GM23248 (cell line): ENCODE results near the gene SHISA6. TPM values are rescaled to one million over a fixed set of nuclear protein-coding genes. Genes with fewer than 3 reads are reported as not detected.

Experiments
- DNase-seq: peaks from one replicate; pipeline ENCODE4 v3.0.0-alpha.2; 2015
- H2AFZ ChIP-seq: fragments of 200-600 bp; sonication (generic); 2 replicates; pipeline ENCODE4 v1.6.1; 2016; ENCODE audit warnings: antibody characterized with exemption
- H3F3A ChIP-seq: fragments of 200-600 bp; sonication (generic); 2 replicates; pipeline ENCODE4 v1.6.1; 2016; ENCODE audit warnings: mild to moderate bottlenecking, antibody characterized with exemption, mixed run types; ENCODE audit not compliant: insufficient read depth
- H3K27ac ChIP-seq: fragments of 200-600 bp; sonication (generic); 2 replicates; pipeline ENCODE4 v1.5.1; 2016; ENCODE audit warnings: mild to moderate bottlenecking
- H3K27me3 ChIP-seq: fragments of 200-600 bp; sonication (generic); replicated peaks from 2 replicates; pipeline ENCODE4 v1.6.1; 2016; ENCODE audit warnings: mild to moderate bottlenecking; ENCODE audit not compliant: insufficient read depth
- H3K36me3 ChIP-seq: fragments of 200-600 bp; sonication (generic); 2 replicates; pipeline ENCODE4 v1.6.1; 2016; ENCODE audit warnings: low read depth, mild to moderate bottlenecking
- H3K4me1 ChIP-seq: fragments of 200-600 bp; sonication (generic); 2 replicates; pipeline ENCODE4 v1.6.1; 2016; ENCODE audit warnings: mild to moderate bottlenecking; ENCODE audit not compliant: insufficient read depth
- H3K4me2 ChIP-seq: fragments of 200-600 bp; sonication (generic); one replicate; pipeline ENCODE4 v1.6.1; 2016; ENCODE audit warnings: mild to moderate bottlenecking; ENCODE audit not compliant: unreplicated experiment
- H3K4me3 ChIP-seq: fragments of 200-600 bp; sonication (generic); 2 replicates; pipeline ENCODE4 v1.5.1; 2016; ENCODE audit warnings: mild to moderate bottlenecking
- H3K79me2 ChIP-seq: fragments of 200-600 bp; sonication (generic); 2 replicates; pipeline ENCODE4 v1.6.1; 2016; ENCODE audit warnings: mild to moderate bottlenecking; ENCODE audit not compliant: insufficient read depth
- H3K9ac ChIP-seq: fragments of 200-600 bp; sonication (generic); 2 replicates; pipeline ENCODE4 v1.6.1; 2016; ENCODE audit warnings: mild to moderate bottlenecking
- H3K9me2 ChIP-seq: fragments of 200-600 bp; sonication (generic); 2 replicates; pipeline ENCODE4 v1.6.1; 2016; ENCODE audit warnings: mixed run types, mild to moderate bottlenecking, moderate library complexity; ENCODE audit not compliant: insufficient read depth
- H3K9me3 ChIP-seq: fragments of 200-600 bp; sonication (generic); one replicate; pipeline ENCODE4 v1.6.1; 2017; ENCODE audit warnings: low read depth
- H4K20me1 ChIP-seq: fragments of 200-600 bp; sonication (generic); 2 replicates; pipeline ENCODE4 v1.6.0; 2016; ENCODE audit not compliant: insufficient read depth
- EZH2 ChIP-seq: fragments of 200-600 bp; sonication (generic); IDR thresholded peaks from 2 replicates; pipeline ENCODE4 v1.6.1; 2018; ENCODE audit warnings: antibody characterized with exemption, mild to moderate bottlenecking; ENCODE audit not compliant: insufficient read depth, poor library complexity, severe bottlenecking
- EZH2phosphoT487 ChIP-seq: fragments of 200-600 bp; sonication (generic); IDR thresholded peaks from 2 replicates; pipeline ENCODE4 v1.6.1; 2018; ENCODE audit warnings: antibody characterized with exemption, moderate library complexity, mild to moderate bottlenecking, low read depth; ENCODE audit not compliant: insufficient read depth
- WGBS, 2 experiments: methylation state at CpG; one replicate each; pipeline ENCODE4 v1.1.6; 2015 to 2017; ENCODE audit warnings: low lambda C conversion rate in 2 of 2, low coverage in 1 of 2; ENCODE audit errors: missing lambda C conversion rate in 2 of 2; 5-methylcytosine and 5-hydroxymethylcytosine counted together
- in situ Hi-C: fragments of 300-500 bp; cut with MboI; formaldehyde crosslinking; loops from 2 replicates; pipeline ENCODE4 v1.15.0; 2020
- polyA plus RNA-seq: library from polyadenylated mRNA; unstranded; fragments of >200 nt; fragmentation: Nextera tagmentation; extraction: Ambion mirVana; gene quantifications from 2 replicates; pipeline ENCODE4 v1.2.1, GENCODE V29; 2016
- total RNA-seq: library from RNA; depleted of rRNA; stranded (reverse); fragments of >200 nt; shearing (Covaris generic); gene quantifications from 2 replicates; pipeline ENCODE4 v1.2.3, GENCODE V29; 2014

The SHISA6 gene
- total and polyA plus RNA-seq, 2 experiments from 2014 or later = not detected

- Histone ChIP-seq H3K4me3 (no peak overlapping the region), H3K27me3 (no peaks in the 10 kb centered on the region), H3K9ac (no peak overlapping the region), H3K27ac (no peak overlapping the region), H3K79me2 (no peaks in the 10 kb centered on the region), H3K4me1 (no peaks in the 10 kb centered on the region), H3K4me2 (no peak overlapping the region), H3F3A (no peaks in the 10 kb centered on the region), H3K9me2 (no peaks in the 10 kb centered on the region), H4K20me1 (no peaks in the 10 kb centered on the region), H3K9me3 (no peaks in the 10 kb centered on the region), H3K36me3 (no peaks in the 10 kb centered on the region), H2AFZ (no peak overlapping the region)
- 39 to 50% methylated on average over 6 of the region's 6 CpGs for WGBS, 2 experiments
- TF ChIP-seq EZH2 (no peak), EZH2phosphoT487 (no peak)
- no peak for DNase-seq
- in situ Hi-C loops = no loop called here
Measured at GRCh38 chr17:11412654-11413053, 171.6 kb downstream of the SHISA6 start.

- no peak overlapping the region for H3K4me2 ChIP-seq
- no peak overlapping the region for H3K9ac ChIP-seq
- H3K27me3 ChIP-seq = no peaks in the 10 kb centered on the region
- no peaks in the 10 kb centered on the region for H3K9me3 ChIP-seq
- no peaks in the 10 kb centered on the region for H3K79me2 ChIP-seq
- no peaks in the 10 kb centered on the region for H3K36me3 ChIP-seq
- DNase-seq = no peak
- no peak overlapping the region for H3K27ac ChIP-seq
- in situ Hi-C loops = no loop called here
- H3K4me3 ChIP-seq = no peak overlapping the region
- TF ChIP-seq EZH2phosphoT487 (no peak), EZH2 (no peak)
- WGBS, 2 experiments = 20 to 24% methylated on average over 3 of the region's 3 CpGs
- H3K4me1 ChIP-seq = no peaks in the 10 kb centered on the region
- H4K20me1 ChIP-seq = no peaks in the 10 kb centered on the region
- no peaks in the 10 kb centered on the region for H3F3A ChIP-seq
- no peak overlapping the region for H2AFZ ChIP-seq
- no peaks in the 10 kb centered on the region for H3K9me2 ChIP-seq
Measured at GRCh38 chr17:11418342-11418741, 177.3 kb downstream of the SHISA6 start.

- Histone ChIP-seq H3K27me3 (no peaks in the 10 kb centered on the region), H3K4me3 (no peak overlapping the region), H3K4me1 (no peaks in the 10 kb centered on the region), H4K20me1 (no peaks in the 10 kb centered on the region), H3K4me2 (no peak overlapping the region), H3K36me3 (no peaks in the 10 kb centered on the region), H3K9me3 (peaks cover 4% of the 10 kb centered on the region), H3F3A (no peaks in the 10 kb centered on the region), H3K79me2 (no peaks in the 10 kb centered on the region), H3K9ac (no peak overlapping the region), H2AFZ (no peak overlapping the region), H3K27ac (no peak overlapping the region), H3K9me2 (no peaks in the 10 kb centered on the region)
- in situ Hi-C loops = no loop called here
- TF ChIP-seq EZH2phosphoT487 (no peak), EZH2 (no peak)
- WGBS, 2 experiments = 21 to 24% methylated on average over 6 of the region's 6 CpGs
- no peak for DNase-seq
Measured at GRCh38 chr17:11430751-11431150, 189.7 kb downstream of the SHISA6 start.

- in situ Hi-C loops = no loop called here
- Histone ChIP-seq H3K9me3 (no peaks in the 10 kb centered on the region), H3K36me3 (no peaks in the 10 kb centered on the region), H4K20me1 (no peaks in the 10 kb centered on the region), H3K27ac (no peak overlapping the region), H3K27me3 (no peaks in the 10 kb centered on the region), H3K4me3 (no peak overlapping the region), H3F3A (no peaks in the 10 kb centered on the region), H3K4me1 (no peaks in the 10 kb centered on the region), H2AFZ (no peak overlapping the region), H3K79me2 (no peaks in the 10 kb centered on the region), H3K4me2 (no peak overlapping the region), H3K9me2 (no peaks in the 10 kb centered on the region), H3K9ac (no peak overlapping the region)
- no peak for TF ChIP-seq EZH2
- TF ChIP-seq EZH2phosphoT487 = no peak
- WGBS, 2 experiments = 27 to 29% methylated on average over 4 of the region's 4 CpGs
- DNase-seq = no peak
Measured at GRCh38 chr17:11438673-11439072, 197.7 kb downstream of the SHISA6 start.

GRCh38 chr17:11441004-11441403, 200.0 kb downstream of the SHISA6 start:
- Histone ChIP-seq H2AFZ (no peak overlapping the region), H3K27ac (no peak overlapping the region), H3K27me3 (no peaks in the 10 kb centered on the region), H3F3A (no peaks in the 10 kb centered on the region), H3K36me3 (no peaks in the 10 kb centered on the region), H4K20me1 (no peaks in the 10 kb centered on the region), H3K79me2 (no peaks in the 10 kb centered on the region), H3K4me2 (no peak overlapping the region), H3K9me3 (no peaks in the 10 kb centered on the region), H3K9me2 (no peaks in the 10 kb centered on the region), H3K9ac (no peak overlapping the region), H3K4me3 (no peak overlapping the region), H3K4me1 (no peaks in the 10 kb centered on the region)
- WGBS, 2 experiments = 0% methylated on average over 1 of the region's 1 CpG
- in situ Hi-C loops = no loop called here
- TF ChIP-seq EZH2phosphoT487 (no peak), EZH2 (no peak)
- no peak for DNase-seq
